ENCODE data around the gene IL18BP.

IL18BP gene

DNA sequence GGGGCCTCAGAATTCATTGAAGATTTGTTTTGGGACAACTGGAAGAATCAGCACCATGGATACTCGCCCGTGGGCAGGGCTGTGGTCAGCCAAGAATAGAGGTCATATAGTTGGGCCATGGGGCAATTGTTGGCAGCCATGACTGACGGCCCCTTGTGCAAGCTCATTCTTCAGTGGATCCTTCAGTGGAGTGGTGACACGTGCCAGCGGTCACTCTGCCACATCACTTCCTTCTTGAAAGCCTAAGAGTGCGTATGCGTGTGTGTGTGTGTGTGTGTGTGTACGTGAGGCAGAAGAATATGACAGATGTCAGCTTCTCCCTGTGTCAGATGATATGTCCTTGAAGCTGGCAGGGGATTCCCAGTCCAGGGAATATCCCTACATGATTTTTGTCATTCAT lies 1.8 kb upstream of the IL18BP start:
- DNase-seq (ENCODE audit: low read depth) = peak; percentile 19

DNA sequence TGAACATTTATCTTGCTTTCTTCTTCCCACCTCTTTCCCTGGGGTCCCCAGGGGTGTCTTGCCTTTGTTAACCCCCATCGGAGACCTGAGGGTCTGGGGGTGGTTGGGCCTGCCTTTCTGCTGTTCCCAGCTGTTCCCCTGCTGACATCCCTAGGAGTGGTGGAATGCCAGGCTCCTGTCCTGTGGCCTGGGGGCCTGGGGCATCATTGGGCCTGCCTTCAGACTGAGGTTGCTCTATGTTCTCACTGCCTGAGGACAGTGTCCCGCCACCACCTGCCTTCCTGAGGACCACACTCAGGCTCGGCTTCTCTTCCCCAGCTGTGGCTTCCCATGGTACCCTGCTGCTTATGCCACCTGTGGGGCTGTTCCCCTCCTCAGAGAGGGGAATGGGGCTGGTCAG lies 1.1 kb upstream of the IL18BP start:
- no peak for DNase-seq (ENCODE audit: low read depth)

GRCh38 chr11:71998061-71998460 lies 648 bp upstream of the IL18BP start:
- no peak for DNase-seq (ENCODE audit: low read depth)

DNA sequence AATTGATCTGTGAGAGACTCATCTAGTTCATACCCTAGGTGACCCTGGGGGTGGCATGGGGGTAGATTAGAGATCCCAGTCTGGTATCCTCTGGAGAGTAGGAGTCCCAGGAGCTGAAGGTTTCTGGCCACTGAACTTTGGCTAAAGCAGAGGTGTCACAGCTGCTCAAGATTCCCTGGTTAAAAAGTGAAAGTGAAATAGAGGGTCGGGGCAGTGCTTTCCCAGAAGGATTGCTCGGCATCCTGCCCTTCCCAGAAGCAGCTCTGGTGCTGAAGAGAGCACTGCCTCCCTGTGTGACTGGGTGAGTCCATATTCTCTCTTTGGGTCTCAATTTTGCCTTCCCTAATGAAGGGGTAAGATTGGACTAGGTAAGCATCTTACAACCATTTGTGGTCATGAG lies 653 bp downstream of the IL18BP start:
- peak; percentile 44 for DNase-seq (ENCODE audit: low read depth)

GRCh38 chr11:71999798-72000197 lies 1.1 kb downstream of the IL18BP start:
- peak; percentile 27 for DNase-seq (ENCODE audit: low read depth)

- no peak for DNase-seq (ENCODE audit: low read depth)
These were observed 1.6 kb downstream of the IL18BP start for GRCh38 chr11:72000202-72000867.

- DNase-seq (ENCODE audit: low read depth) = no peak
These were observed 2.6 kb downstream of the IL18BP start for GRCh38 chr11:72001285-72001684.

DNA sequence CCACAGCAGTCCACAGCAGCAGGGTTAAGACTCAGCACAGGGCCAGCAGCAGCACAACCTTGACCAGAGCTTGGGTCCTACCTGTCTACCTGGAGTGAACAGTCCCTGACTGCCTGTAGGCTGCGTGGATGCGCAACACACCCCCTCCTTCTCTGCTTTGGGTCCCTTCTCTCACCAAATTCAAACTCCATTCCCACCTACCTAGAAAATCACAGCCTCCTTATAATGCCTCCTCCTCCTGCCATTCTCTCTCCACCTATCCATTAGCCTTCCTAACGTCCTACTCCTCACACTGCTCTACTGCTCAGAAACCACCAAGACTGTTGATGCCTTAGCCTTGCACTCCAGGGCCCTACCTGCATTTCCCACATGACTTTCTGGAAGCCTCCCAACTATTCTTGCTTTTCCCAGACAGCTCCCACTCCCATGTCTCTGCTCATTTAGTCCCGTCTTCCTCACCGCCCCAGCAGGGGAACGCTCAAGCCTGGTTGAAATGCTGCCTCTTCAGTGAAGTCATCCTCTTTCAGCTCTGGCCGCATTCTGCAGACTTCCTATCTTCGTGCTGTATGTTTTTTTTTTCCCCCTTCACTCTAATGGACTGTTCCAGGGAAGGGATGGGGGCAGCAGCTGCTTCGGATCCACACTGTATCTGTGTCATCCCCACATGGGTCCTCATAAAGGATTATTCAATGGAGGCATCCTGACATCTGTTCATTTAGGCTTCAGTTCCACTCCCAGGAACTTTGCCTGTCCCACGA lies 3.3 kb downstream of the IL18BP start:
- peak; percentile 44 for DNase-seq (ENCODE audit: low read depth)

GRCh38 chr11:72002841-72003775 lies 4.4 kb downstream of the IL18BP start:
- DNase-seq (ENCODE audit: low read depth) = no peak

DNA sequence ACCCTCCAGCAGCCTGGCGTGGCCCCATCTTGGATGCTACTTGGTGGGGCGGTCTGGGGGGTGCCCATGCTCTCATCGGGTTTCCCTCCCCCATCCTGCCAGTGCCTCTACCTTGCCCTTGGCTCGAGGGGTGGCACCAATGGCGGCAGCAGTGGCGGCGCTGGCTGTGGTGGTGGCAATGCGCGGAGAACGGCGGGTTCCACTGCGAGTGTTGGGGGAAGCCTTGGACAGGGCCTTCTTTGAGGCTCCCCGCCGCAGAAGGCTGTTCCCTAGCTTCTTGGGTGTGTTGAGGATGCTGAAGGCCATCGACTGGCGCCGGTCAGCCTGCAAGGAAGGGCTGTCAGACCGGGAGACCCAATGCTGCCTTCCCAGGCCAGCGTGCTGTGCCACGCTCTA lies 5.1 kb downstream of the IL18BP start:
- no peak for DNase-seq (ENCODE audit: low read depth)

DNA sequence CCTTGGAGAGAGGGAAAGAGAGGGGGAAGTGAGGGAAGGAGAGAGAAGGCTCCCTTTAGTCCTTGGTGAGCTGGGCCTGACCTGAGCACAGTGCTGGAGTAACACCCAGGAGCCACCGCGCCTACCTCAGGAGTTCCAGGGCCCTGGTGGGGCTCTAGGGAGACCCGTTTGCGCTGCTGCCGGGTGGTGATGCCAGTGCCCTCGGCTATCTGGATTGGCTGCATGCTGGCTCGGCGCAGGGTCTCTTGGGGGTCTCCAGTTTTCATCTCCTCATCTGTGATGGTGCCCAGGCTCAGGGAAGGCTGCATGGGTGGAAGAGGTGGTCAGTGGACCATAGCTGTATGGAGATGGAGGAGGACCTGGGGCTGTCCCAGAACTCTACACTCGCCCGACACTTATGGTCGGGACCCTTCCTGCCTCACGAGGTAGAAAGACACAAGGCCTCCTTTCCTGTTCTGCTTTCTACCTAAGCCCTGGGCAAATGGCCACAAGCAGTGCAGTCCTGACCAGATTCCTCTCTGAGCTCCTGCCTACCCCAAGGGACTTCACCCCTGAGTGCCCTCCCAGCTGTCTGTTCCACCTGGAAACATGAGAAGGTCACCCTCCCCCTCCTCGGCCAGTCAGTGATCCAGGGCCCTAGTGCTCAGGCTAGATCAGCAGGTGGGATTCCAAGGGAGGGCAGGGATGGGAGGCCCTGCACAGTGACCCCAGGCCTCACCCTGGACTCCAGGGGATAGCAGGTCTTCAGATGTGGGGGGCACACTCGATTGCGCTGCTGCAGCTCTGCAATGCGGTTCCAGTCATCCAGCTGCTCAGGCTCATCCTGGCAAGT lies 6.0 kb downstream of the IL18BP start:
- no peak for DNase-seq (ENCODE audit: low read depth)

GRCh38 chr11:72005347-72006260 lies 6.9 kb downstream of the IL18BP start:
- DNase-seq (ENCODE audit: low read depth) = no peak

DNA sequence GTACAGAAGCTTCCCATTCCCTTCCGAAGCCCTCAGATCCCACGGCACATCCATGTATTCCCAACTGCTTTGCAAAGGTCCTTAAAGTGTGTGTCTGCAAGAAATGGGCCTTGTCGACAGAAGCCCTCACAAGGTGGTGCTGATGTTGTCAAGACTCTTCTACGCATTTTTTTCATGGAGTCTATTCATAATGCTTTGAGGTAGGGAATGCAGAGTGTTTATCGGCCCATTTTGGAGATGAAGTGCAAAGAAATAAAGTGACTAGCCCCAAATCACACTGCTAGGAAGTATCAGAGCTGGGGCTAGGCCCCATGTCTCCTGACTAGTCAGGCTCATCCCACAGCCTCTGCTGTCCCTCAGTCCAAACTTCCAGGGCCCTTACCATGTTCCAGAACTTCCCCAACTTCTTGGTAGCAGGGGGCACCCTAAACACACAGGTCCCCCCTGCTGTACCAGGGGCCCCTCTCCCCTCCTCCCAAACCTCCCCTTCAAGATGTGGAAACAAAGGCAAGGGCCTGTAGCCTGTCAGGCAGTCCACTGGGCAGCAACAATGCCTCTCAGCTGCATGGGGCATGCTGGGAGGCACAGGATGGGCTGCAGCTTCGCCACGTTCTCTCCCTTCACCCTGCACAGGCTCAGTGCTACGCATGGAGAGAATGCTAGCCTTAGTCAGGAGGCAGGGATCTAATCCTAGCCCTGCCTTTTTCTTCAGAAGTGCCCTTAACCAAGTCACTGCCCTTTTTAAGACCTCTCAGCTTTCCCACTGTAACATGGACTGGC lies 7.8 kb downstream of the IL18BP start:
- no peak for DNase-seq (ENCODE audit: low read depth)

DNA sequence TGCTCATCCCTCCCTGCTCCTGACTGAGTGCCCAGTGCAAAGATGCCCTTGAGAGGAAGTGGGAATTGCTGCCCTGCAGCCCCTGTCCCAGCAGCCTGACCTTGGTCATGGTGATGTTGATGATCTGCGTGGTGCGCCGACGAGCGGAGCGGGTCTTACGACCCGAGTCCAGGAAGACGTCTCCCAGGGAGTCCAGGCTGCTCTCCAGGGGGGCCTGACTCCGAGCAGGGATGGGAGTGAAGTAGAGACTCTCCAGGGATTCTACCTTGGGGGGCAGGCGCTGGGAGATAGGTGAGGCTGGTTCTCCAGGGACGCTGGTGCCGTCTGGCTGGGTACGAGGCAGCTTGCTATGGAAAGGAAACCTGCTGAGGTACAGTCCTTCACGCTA lies 8.4 kb downstream of the IL18BP start:
- no peak for DNase-seq (ENCODE audit: low read depth)

GRCh38 chr11:72007587-72007986 lies 8.9 kb downstream of the IL18BP start:
- no peak for DNase-seq (ENCODE audit: low read depth)

DNA sequence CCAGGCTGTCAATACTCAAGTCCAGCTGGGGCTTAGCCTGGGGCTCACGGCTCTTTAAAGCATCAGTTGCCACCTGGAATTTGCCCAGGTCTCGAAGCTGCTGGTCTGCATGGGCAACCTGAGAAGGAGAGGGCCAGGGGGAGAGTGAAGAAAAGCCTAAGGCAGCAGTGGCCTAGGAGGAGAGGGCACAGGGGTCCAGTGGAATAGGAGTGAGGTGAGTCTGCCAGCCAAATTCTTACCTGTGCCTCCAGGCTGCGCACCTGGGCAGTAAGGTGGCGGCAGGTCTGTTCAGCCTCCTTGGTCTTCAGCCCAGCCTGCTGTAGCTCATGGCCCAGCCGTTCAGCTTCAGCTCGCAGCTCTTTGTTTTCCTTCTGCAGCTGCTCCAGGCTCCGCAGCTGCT lies 10.0 kb downstream of the IL18BP start:
- DNase-seq (ENCODE audit: low read depth) = no peak

DNA sequence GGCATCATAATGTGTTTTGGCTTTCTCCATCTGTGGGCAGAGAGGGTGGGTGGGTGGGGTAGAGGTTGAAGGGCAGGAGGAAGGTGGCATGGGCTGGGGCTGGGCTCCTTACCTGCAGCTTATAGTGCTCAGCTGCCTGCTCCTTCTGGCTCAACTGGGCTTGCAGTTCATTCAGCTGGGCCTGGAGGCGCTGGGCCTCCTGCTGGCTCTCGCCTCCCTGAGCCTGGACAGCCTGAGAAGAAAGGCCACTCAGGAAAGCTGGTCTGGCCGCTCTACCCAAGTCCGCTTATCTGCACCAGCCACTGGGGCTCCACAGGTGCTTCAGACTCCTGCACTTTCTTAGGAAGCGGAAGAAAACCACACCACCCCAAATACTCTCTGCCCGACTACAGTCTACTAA lies 10.4 kb downstream of the IL18BP start:
- no peak for DNase-seq (ENCODE audit: low read depth)

DNA sequence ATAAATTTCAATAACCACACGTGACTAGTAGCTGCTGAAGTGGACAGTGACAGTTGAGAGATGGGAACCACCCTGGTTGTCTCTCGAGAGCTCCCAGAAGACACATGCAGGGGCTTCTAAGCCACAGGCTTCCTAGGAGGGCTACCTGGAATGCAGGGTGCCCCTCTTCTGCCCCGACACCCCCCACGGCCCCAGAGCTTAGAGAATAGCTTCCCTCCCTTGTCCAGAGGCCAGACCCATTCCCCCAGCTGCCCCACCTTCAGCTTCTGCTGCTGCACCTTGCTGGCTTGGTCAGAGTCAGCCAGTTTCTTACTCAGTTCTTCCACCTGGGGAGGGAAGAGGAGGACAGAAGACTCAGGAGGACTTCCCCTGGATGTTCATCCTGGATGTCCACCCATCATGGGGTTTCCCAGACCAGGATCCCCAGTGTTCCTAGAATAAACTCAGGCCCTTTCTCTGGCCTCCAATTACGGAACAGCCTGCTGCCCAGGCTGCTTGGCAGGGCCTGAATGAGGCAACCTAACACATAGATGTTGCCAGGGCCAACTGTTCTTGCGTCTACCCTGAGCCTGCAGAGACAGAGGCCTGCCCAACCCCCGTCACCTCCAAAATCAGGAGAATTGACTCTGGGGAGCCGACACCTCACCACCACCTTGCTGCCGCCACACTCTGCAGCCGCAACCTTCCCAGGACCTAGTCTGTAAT lies 12.0 kb downstream of the IL18BP start:
- DNase-seq (ENCODE audit: low read depth) = no peak

- no peak for DNase-seq (ENCODE audit: low read depth)
These were observed 13.5 kb downstream of the IL18BP start for GRCh38 chr11:72012091-72012630.

Data from amniotic epithelial cell (primary cell).